ENCODE data around the gene YJEFN3. TPM values are rescaled to one million over a fixed set of nuclear protein-coding genes. Genes with fewer than 3 reads are reported as not detected.

YJEFN3 gene
- total and polyA plus RNA-seq, 2 donors from 2014 or later, result 3.1 to 3.7 TPM

- H3K9ac ChIP-seq (ENCODE audit: low read length in 3 of 3), result no peak overlapping the region
- H3K4me3 ChIP-seq (ENCODE audit: low read length in 3 of 3), result no peak overlapping the region
- H3K9me3 ChIP-seq (ENCODE audit: control insufficient read depth in 2 of 3, insufficient read depth in 1 of 3, low read length in 3 of 3), result no peaks in the 10 kb centered on the region
- no peaks in the 10 kb centered on the region for H3K4me1 ChIP-seq (ENCODE audit: control insufficient read depth in 2 of 3, insufficient read depth in 2 of 3, low read depth in 1 of 3, low read length in 3 of 3)
- peak; percentile 39 for TF ChIP-seq CTCF (IDR thresholded peaks at IDR 0.05; ENCODE audit: borderline replicate concordance, extremely low read depth, insufficient read depth)
- no peak for FAIRE-seq
- no peaks in the 10 kb centered on the region for H3K36me3 ChIP-seq (ENCODE audit: control insufficient read depth in 2 of 3, insufficient read depth in 3 of 3, low read length in 3 of 3)
- DNase-seq, result peak in 2 of 5 donors; percentile 40 to 69
- H3K27me3 ChIP-seq (ENCODE audit: control insufficient read depth, insufficient read depth, low read length), result no peaks in the 10 kb centered on the region
- intact Hi-C loops (cut with DNase I), result no loop called here
- no peak overlapping the region for H3K27ac ChIP-seq (ENCODE audit: low read depth in 2 of 2, low read length in 2 of 2)
Observed at GRCh38 chr19:19554074-19555023, 25.6 kb downstream of the YJEFN3 start.

- Histone ChIP-seq H3K36me3 (ENCODE audit: control insufficient read depth in 2 of 3, insufficient read depth in 3 of 3, low read length in 3 of 3) (no peaks in the 10 kb centered on the region), H3K4me3 (ENCODE audit: low read length in 3 of 3) (no peak overlapping the region), H3K27me3 (ENCODE audit: control insufficient read depth, insufficient read depth, low read length) (no peaks in the 10 kb centered on the region), H3K9ac (ENCODE audit: low read length in 3 of 3) (no peak overlapping the region), H3K9me3 (ENCODE audit: control insufficient read depth in 2 of 3, insufficient read depth in 1 of 3, low read length in 3 of 3) (no peaks in the 10 kb centered on the region), H3K4me1 (ENCODE audit: control insufficient read depth in 2 of 3, insufficient read depth in 2 of 3, low read depth in 1 of 3, low read length in 3 of 3) (no peaks in the 10 kb centered on the region), H3K27ac (ENCODE audit: low read depth in 2 of 2, low read length in 2 of 2) (no peak overlapping the region)
- no peak for TF ChIP-seq CTCF (IDR thresholded peaks at IDR 0.05; ENCODE audit: borderline replicate concordance, extremely low read depth, insufficient read depth)
- FAIRE-seq, result no peak
- DNase-seq, result no peak
- intact Hi-C loops (cut with DNase I), result no loop called here
Observed at GRCh38 chr19:19558055-19558454, 29.3 kb downstream of the YJEFN3 start.

GRCh38 chr19:19558636-19559035 lies 29.9 kb downstream of the YJEFN3 start:
- Histone ChIP-seq H3K9me3 (ENCODE audit: control insufficient read depth in 2 of 3, insufficient read depth in 1 of 3, low read length in 3 of 3) (no peaks in the 10 kb centered on the region), H3K36me3 (ENCODE audit: control insufficient read depth in 2 of 3, insufficient read depth in 3 of 3, low read length in 3 of 3) (no peaks in the 10 kb centered on the region), H3K4me1 (ENCODE audit: control insufficient read depth in 2 of 3, insufficient read depth in 2 of 3, low read depth in 1 of 3, low read length in 3 of 3) (no peaks in the 10 kb centered on the region), H3K27ac (ENCODE audit: low read depth in 2 of 2, low read length in 2 of 2) (no peak overlapping the region), H3K27me3 (ENCODE audit: control insufficient read depth, insufficient read depth, low read length) (no peaks in the 10 kb centered on the region), H3K4me3 (ENCODE audit: low read length in 3 of 3) (no peak overlapping the region), H3K9ac (ENCODE audit: low read length in 3 of 3) (no peak overlapping the region)
- no peak for DNase-seq
- FAIRE-seq, result no peak
- no peak for TF ChIP-seq CTCF (IDR thresholded peaks at IDR 0.05; ENCODE audit: borderline replicate concordance, extremely low read depth, insufficient read depth)
- intact Hi-C loops (cut with DNase I), result no loop called here
